Spleen (tissue), 7 donors: ENCODE results near the gene PLA2G6.

Experiments
- CTCF ChIP-seq, 11 experiments: fragments of 200-600 bp in 7 of 11; fragments of 450-650 bp in 4 of 11; sonication (generic) in 4 of 11; IDR thresholded peaks in 8 of 11; conservative IDR thresholded peaks in 3 of 11; 1 replicate in 7 of 11; 2 replicates in 4 of 11; pipeline versions ENCODE4 v1.4.0 to v1.8.0; 2016 to 2021; ENCODE audit warnings: antibody characterized with exemption in 11 of 11, inconsistent platforms in 4 of 11, mild to moderate bottlenecking in 1 of 11
- POLR2AphosphoS5 ChIP-seq, 3 donors: sonication (generic); formaldehyde crosslinking; IDR thresholded peaks; one replicate each; pipeline ENCODE4 v1.5.1; 2017; ENCODE audit warnings: antibody characterized with exemption in 3 of 3
- donor health status: DM: no; HTN: no; CAD: no; lungs with moderate emphysema.
- donor health status: DM: no; HTN: no; CAD: no.
- donor health status: DM: no; HTN: no; CAD: no.

GRCh38 chr22:38066381-38067027, 115.1 kb downstream of the PLA2G6 start:
- TF ChIP-seq CTCF (IDR thresholded peaks at IDR 0.05 in 8 of 11, conservative IDR thresholded peaks at IDR 0.05 in 3 of 11): no peak
- TF ChIP-seq POLR2AphosphoS5 (IDR thresholded peaks at IDR 0.05): peak in 1 of 3 donors; percentile 28
